ENCODE results near the gene SLC15A3. TPM values are rescaled to one million over a fixed set of nuclear protein-coding genes. Genes with fewer than 3 reads are reported as not detected.

SLC15A3 gene
- total RNA-seq, 1 donor, result 13.0 TPM

DNA sequence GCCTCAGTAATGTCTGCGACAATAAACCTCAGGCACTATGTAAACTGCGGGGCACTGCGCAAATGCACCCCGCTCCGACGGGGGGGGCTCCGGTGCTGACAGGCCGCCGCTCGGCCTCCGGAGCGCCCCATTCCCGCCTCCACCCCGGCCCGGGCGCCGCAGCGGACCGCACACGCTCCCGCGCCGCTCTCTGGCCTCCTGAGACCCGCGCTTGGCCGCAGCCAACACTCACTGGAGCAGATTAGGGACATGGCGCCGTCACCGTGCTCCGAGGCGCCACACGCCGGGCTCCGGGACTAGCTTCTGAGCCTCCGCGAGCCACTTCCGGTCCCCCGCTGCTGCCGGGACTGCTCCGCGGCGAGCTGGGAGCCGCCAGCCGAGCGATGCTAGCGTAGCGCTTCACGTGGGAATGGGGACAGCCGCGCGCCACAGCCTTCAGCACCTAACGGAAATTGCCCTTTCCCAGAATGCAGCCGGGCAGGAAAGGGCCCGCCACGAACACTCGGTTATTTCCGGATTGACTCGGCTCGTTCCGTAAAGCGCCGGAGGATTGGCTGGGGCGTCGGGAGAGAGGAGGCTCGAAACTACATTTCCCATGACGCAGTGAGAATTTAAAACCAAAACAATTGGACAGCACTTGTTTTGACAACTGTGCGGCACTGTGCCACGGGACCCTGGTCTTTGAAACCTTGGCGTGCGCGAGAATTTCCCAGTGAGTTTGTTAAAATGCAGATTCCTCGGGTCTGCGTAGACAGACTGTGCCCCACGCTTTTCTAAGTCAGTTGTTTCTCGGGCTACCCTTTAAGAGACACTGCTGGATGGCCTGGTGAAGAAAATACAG, 45.6 kb downstream of the SLC15A3 start, which contains the start of gene PRPF19:
Gene PRPF19 (minus strand): TSS at position 454 of the 841 bp plus-strand sequence. CDS start 203 bp downstream, at position 251.
- peak within 1 kb of the TSS; percentile 88 for H3K4me3 ChIP-seq (ENCODE audit: low read depth, low read length)
- peak; percentile 97 for DNase-seq (ENCODE audit: low read depth)
- TF ChIP-seq, protein P1, sequence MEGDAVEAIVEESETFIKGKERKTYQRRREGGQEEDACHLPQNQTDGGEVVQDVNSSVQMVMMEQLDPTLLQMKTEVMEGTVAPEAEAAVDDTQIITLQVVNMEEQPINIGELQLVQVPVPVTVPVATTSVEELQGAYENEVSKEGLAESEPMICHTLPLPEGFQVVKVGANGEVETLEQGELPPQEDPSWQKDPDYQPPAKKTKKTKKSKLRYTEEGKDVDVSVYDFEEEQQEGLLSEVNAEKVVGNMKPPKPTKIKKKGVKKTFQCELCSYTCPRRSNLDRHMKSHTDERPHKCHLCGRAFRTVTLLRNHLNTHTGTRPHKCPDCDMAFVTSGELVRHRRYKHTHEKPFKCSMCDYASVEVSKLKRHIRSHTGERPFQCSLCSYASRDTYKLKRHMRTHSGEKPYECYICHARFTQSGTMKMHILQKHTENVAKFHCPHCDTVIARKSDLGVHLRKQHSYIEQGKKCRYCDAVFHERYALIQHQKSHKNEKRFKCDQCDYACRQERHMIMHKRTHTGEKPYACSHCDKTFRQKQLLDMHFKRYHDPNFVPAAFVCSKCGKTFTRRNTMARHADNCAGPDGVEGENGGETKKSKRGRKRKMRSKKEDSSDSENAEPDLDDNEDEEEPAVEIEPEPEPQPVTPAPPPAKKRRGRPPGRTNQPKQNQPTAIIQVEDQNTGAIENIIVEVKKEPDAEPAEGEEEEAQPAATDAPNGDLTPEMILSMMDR (IDR thresholded peaks at IDR 0.05; ENCODE audit: insufficient read depth, low read depth, low read length), result no peak

DNA sequence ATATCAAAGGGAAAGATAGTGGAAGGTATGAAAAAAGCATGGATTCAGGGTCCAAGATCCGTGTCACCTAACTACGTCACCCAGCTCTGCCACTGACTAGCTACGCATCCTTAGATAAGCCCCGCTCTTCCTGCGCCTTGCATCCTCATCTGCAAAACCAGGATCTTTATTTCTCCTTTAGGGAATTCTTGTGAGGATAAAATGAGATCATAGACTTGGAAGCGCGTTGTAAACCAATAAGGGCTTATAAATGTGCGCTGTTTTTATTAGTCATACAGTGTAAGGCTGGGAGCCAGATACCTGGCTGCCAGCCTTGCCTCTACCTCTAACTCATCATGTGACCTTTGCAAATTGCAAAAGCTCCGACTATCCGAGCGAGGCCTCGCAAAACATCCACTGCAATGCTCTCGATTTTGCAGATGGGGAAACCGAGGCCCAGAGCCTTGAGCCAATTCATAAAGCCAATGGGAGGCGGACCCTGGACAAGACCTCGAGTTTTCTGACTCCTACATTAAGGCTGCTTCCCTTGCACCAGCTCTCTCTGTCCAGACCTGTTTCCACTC, 46.3 kb downstream of the SLC15A3 start:
- H3K4me3 ChIP-seq (ENCODE audit: low read depth, low read length), result peak overlapping the region; percentile 88
- TF ChIP-seq, protein P1 (IDR thresholded peaks at IDR 0.05; ENCODE audit: insufficient read depth, low read depth, low read length), result no peak
- peak; percentile 48 for DNase-seq (ENCODE audit: low read depth)

DNA sequence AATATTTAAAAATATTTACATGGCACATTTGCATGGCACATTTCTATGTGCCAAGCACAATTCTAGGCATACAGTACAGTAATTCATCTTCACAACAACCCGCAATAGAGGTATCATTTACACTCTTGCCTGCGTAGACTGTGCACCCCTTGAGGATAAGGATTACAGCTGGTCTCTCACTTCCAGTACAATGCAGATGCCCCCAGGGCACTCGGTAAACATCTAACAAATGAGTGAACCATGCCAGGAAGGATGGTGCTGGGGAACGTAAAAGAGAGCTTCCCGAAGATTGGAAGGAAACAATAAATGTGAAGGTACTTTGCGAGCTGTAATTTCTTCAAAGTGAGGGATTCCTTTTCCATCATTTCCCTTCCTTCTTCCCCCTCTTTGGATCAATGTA, 46.9 kb downstream of the SLC15A3 start:
- peak overlapping the region; percentile 88 for H3K4me3 ChIP-seq (ENCODE audit: low read depth, low read length)
- TF ChIP-seq, protein P1 (IDR thresholded peaks at IDR 0.05; ENCODE audit: insufficient read depth, low read depth, low read length), result no peak
- DNase-seq (ENCODE audit: low read depth), result no peak

DNA sequence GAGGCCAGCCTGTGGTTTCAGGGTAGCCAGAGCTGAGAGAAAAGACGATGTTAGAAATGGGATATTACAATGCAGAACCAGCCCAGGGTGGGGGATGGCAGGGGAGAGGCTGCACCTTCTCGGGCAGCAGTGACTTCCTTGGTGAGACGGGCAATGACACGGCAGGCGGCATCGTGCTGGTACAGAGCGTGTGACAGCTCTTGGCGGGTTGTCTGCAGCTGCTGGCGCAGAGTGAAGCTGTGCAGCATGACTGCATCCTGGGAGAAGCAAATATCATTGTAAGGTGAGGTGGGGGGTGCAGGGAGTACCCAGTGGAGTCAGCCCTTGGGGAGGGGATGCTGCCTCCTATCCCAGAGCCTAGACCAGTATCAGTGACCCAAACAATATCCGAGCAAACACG, 49.4 kb downstream of the SLC15A3 start:
- no peak overlapping the region for H3K4me3 ChIP-seq (ENCODE audit: low read depth, low read length)
- DNase-seq (ENCODE audit: low read depth), result no peak
- TF ChIP-seq, protein P1 (IDR thresholded peaks at IDR 0.05; ENCODE audit: insufficient read depth, low read depth, low read length), result no peak

DNA sequence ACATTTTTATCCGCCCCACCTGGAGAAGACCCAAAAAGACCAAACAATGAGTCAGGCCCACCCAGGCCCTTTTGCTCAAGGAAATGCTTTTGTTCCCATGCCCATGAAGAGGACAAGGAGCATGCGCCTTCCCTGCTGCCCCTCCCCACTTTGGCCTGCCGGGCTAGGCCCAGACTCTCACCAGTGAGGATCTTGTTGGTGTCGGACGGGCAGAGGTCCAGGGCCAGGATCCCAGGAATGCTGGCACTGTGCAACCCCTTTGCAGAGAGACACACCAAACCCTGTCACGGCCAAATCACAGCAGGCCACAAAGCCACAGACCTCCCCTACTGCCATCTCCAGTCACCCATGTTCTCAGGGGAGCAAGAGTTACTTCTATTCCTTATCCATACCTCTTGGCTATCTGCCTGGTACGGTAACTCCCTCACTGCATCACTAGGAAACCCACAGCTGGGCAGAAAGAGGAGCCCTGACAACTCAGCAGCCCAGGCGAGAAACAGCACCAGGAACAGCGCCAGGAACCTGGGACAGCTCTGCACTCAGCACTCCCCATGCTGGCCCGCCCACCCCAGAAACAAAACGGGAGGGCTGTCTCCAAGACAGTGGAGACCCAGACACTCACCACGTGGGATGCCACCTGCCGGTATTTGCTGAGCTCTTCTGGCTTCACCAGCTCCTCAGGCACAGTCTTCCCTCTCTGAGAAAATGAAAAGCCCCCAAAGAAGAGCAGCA, 51.1 kb downstream of the SLC15A3 start:
- TF ChIP-seq, protein P1 (IDR thresholded peaks at IDR 0.05; ENCODE audit: insufficient read depth, low read depth, low read length), result no peak
- no peak overlapping the region for H3K4me3 ChIP-seq (ENCODE audit: low read depth, low read length)

DNA sequence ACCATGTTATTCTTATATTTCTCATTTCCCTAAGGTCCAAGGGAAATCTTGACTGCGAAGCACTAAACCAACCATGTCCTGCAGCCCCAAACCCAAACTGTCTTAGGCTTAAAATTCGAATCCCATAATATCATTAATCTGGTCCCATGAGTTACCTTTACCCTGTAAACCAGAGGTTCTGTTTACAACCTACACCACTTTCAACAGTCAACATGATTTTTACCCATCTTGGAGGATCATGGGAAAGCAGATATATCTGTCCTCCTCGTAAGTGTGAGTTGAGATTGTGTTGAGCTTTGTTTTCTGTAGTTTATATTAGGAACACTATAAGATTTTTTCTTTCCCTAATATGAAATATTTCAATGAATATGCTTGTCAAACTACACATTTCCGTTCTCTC, 52.0 kb downstream of the SLC15A3 start:
- DNase-seq (ENCODE audit: low read depth), result no peak
- no peak overlapping the region for H3K4me3 ChIP-seq (ENCODE audit: low read depth, low read length)
- TF ChIP-seq, protein P1 (IDR thresholded peaks at IDR 0.05; ENCODE audit: insufficient read depth, low read depth, low read length), result no peak

More for the DNA sequence above, 51.1 kb downstream of the SLC15A3 start:
- no peak for DNase-seq (ENCODE audit: low read depth)

Data from fibroblast of villous mesenchyme (primary cell).